Keratinocyte (primary cell): ENCODE results near the gene INSYN1.

Experiments
- CTCF ChIP-seq, 3 experiments: IDR thresholded peaks in 1 of 3; conservative IDR thresholded peaks in 1 of 3; optimal IDR thresholded peaks in 1 of 3; 2 replicates in 2 of 3; 3 replicates in 1 of 3; pipeline versions ENCODE3 to v1.5.1; 2011; ENCODE audit warnings: low read length in 3 of 3, mild to moderate bottlenecking in 3 of 3, moderate library complexity in 2 of 3, control low read depth in 1 of 3, inconsistent platforms in 1 of 3; ENCODE audit not compliant: insufficient read depth in 2 of 3; ENCODE audit errors: extremely low read depth in 1 of 3
- EZH2 ChIP-seq: IDR thresholded peaks from one replicate; pipeline ENCODE4 v1.6.1; 2012; ENCODE audit warnings: inconsistent platforms, mild to moderate bottlenecking, low read length, moderate library complexity

- no peak for TF ChIP-seq CTCF (optimal IDR thresholded peaks at IDR 0.05 in 1 of 3, IDR thresholded peaks at IDR 0.05 in 1 of 3, conservative IDR thresholded peaks at IDR 0.05 in 1 of 3; ENCODE audit: extremely low read depth in 1 of 3, insufficient read depth in 2 of 3, low read length in 3 of 3)
- TF ChIP-seq EZH2 = no peak
Measured at GRCh38 chr15:73695773-73696640, 57.1 kb downstream of the INSYN1 start.
